GM18511 (cell line): ENCODE measurements around the gene NET1.

Source experiments
- ATAC-seq: cut with Tn5 transposase; IDR thresholded peaks from one replicate; pipeline ENCODE4 v1.9.1; 2021; ENCODE audit warnings: mild to moderate bottlenecking, moderate library complexity; ENCODE audit not compliant: unreplicated experiment

The NET1 gene

GRCh38 chr10:5479481-5480161 lies 67.3 kb downstream of the NET1 start:
- no peak for ATAC-seq

- no peak for ATAC-seq
Observed at GRCh38 chr10:5480162-5480941, 68.0 kb downstream of the NET1 start.

DNA sequence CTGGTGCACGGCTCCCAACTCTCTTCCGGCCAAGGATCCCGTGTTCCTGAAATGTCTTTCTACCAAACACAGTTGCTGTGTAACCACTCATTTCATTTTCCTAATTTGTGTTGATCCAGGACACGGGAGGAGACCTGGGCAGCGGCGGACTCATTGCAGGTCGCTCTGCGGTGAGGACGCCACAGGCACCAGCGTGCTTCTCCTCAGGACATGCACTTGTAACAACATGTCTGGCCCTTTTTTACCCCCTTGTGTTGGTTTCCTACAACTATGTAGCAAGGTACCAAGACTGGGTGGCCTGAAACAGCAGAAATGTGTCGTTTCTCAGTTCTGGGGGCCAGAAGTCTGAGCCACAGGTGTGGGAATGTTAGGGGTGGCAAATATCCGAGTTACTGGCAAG lies 68.8 kb downstream of the NET1 start:
- ATAC-seq = no peak

GRCh38 chr10:5482016-5482415 lies 69.7 kb downstream of the NET1 start:
- no peak for ATAC-seq

DNA sequence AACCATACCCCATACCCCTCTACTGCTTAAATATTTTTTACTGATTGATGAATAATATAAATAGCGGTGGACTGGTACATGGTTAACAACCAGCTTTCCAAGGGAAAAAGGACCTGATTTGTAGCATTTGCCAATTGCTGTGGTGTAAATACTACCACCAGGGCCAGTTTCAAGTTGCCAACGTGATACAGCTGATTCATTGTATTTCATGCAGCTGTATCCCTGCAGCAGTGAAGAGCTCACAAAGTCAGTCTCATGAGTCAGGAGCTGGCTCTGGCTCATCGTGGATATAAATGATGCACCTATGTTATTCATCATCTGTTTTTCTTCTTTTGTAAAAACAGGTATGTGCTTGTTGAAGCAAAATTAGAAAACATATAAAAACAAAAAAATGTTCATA lies 71.8 kb downstream of the NET1 start:
- no peak for ATAC-seq

- ATAC-seq = no peak
Observed at GRCh38 chr10:5485290-5485689, 72.9 kb downstream of the NET1 start.

DNA sequence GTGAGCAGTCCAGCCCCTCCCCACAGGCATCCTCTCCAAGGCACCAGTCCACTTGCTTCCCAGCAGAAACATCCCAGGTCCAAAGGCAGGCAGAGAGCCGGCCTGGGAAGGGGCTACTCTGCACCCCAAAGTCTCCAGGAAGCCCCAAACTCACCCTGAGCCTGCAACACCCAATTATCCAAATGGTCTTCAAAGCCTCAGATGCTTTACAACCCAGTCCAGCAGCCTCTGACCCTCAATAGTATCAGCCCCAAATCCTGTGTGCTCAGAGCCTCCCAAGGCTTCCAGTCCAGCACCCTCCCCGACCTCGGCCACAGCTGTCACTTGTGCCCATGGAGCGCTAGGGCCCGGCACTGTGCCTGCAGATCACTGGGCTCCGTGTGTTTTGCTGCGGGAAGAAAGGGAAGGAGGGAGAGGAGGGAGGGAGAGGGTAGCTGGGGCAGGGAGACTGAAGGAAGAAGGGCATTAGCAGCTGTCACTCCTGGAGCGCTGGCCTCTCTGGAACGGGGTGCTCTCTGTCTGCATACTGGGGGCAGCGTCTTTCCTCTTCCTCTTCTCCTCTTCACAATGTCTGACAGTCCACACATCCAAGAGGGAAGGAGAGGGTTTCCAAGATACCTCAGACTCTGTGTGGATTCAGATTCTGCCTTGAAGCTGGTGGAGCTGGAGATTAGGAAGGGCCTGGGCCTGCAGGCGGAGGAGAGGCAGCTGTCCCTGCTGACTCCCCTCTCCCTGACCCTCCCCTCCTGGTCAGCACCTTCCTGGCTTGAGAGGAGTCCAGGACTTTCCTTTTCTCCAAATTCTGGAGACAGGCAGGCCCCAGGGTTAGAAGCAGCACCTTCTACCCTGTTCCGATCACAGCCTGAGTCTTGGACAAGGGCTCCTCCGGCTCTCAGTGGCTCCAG lies 73.8 kb downstream of the NET1 start:
- ATAC-seq = no peak

GRCh38 chr10:5486853-5487235 lies 74.5 kb downstream of the NET1 start:
- no peak for ATAC-seq

- no peak for ATAC-seq
Observed at GRCh38 chr10:5488272-5489161, 76.2 kb downstream of the NET1 start.

DNA sequence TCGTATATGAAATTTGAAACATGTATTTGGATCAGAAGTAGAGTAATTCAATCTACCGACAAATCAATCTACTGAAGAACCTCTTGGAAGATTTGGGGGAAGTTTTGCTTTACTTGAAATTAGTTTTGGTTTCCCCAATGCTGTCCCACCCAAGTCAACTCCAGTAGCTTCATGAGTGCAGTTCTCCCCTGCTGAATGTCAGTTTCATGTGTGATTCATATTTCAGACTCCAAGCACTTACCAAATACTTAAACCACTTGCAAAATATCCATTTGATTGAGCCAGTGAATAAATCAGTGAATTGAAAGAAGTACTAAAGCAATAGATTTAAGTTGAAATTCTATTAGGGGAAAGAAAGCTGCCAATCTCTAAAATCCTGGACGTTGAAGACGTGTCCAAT lies 77.7 kb downstream of the NET1 start:
- ATAC-seq = no peak

- ATAC-seq = no peak
Observed at GRCh38 chr10:5490698-5491464, 78.5 kb downstream of the NET1 start.

DNA sequence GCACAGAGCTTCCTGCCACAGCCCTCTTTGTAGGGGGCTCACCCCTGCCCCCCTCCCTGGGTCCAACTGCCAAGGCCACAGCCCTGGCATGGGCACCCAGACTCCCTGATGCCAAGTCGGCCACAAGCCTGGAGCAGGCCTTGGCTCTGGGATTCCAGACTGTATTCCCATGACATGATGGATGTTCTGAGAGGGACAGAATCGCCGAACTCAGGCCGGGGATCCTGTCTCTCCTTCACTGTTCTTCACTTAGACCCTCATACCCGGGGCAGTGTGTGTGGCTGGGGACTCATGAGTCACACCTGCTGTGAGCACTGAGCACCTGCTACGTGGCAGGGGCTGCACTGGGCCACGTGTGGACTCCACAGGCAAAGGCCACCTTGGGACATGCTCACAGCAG lies 79.1 kb downstream of the NET1 start:
- ATAC-seq = no peak

GRCh38 chr10:5492322-5492855 lies 80.0 kb downstream of the NET1 start:
- ATAC-seq = no peak

DNA sequence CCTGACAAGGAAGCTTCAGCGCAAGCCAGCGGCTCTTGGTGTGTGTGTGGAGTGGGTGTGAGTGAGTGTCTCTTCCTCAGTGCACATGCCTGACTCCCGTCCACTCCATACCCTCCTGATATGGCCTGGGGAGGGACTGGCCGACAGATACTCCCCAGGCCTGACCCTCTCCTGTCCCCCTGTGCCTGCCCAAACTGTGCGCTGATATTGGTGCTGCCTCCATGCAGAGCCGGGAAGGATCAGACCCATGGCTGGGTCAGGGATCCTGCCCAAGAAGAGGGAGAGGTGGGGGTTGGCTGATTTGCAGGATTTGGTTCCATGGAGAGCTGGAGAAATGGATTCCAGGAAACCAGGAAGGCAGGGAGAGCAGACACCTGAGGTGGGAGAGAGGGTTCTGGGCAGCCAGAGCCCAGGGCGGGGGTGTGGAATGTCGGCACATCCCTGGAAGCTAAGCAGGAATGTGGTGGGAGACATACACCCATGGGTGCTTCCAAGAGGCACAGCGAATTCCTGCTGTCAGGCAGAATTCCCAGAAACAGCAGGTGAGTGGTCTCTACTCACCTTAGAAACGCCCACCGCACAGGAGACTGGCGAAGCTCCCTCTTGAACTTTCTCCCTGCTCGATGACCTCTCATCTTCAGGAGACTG lies 80.7 kb downstream of the NET1 start:
- no peak for ATAC-seq

- no peak for ATAC-seq
Observed at GRCh38 chr10:5493691-5494090, 81.3 kb downstream of the NET1 start.

DNA sequence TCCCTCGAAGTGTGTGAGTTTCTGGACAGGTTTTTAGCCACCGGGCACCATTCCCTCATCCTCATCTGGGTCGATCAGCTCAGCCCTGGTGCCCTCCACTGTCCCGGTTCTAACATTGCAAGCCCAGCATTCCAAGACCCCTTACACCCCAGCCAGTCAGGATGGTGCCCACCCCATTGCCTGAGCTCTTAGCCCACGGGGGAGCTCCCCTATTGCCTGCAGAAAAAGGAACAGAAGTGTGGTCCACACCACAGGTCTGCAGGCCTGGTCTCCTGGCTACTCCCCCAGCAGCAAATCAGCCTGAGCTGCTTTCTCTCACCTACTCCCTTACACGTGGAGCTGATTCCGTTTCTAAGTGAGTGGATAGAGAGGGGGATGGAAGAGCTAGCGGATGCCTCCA lies 82.3 kb downstream of the NET1 start:
- no peak for ATAC-seq

DNA sequence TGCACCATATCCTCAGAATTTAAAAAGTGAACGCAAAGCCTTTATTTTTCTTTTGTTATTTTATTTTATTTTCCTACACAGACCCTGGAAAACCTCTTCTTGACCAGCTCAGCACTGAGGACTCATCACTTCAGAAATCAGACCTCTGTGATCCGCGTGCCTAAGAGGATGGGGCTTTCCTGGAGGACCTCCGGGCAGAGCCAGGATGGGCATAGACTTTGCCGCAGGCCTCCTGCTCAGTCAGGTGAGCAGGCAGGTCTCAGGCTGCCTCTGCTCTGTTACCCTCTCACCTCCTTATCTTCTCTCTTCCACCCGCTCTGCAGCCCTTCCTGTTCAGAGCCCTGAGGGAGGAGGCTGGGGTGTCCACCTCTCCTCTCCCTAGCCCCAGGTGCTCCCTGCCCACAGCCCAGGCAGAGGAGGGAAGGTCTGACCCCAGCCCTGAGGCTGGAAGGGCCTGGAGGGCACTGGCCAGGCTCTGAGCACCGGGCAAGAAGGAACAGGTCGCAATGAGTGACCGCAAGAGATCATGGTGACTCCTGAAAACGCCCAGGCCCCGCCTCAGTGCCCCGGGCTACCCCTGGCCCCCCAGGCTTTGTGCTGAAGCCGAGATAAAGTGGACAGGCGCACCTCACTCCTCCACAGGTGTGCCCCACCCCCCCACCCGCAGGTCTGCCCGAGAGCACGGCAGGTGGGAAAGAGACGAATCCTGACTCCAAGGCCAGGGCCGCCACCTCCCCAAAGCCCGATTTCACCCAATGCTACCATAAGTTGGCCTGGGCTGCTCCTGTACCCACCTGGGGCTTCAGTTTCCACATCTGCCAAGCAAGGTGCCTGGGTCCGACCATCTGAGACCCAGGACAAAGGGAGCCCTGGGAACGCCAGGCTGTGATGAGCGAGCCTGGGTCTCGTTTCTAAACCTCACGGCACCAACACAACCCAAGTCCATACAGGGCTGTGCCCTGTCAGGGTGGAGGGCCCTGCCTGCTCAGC lies 84.2 kb downstream of the NET1 start:
- no peak for ATAC-seq

GRCh38 chr10:5497289-5497688 lies 84.9 kb downstream of the NET1 start:
- ATAC-seq = no peak
